Activated naive CD4-positive, alpha-beta T cell treated with anti-CD3 and anti-CD28 coated beads, Interleukin-2, amount 50 U/mL, for 24 hours (primary cell): ENCODE measurements around the gene ERBIN.
"Not testable (repeated sequence)": the region's sequence is repeated elsewhere in the genome, so short reads cannot be mapped to it uniquely, and the experiment has no call there.

Experiments
- H3K27ac Mint-ChIP-seq: one replicate; pipeline ENCODE4 v1.8.0; 2021; ENCODE audit warnings: mild to moderate bottlenecking, mixed read lengths
- H3K27me3 Mint-ChIP-seq: one replicate; pipeline ENCODE4 v1.8.0; 2021; ENCODE audit warnings: mixed read lengths
- H3K36me3 Mint-ChIP-seq: one replicate; pipeline ENCODE4 v1.8.0; 2021; ENCODE audit warnings: mixed read lengths
- H3K4me1 Mint-ChIP-seq: one replicate; pipeline ENCODE4 v1.8.0; 2021; ENCODE audit warnings: mixed read lengths
- H3K4me3 Mint-ChIP-seq: one replicate; pipeline ENCODE4 v1.8.0; 2021; ENCODE audit warnings: mild to moderate bottlenecking, mixed read lengths
- H3K9me3 Mint-ChIP-seq: one replicate; pipeline ENCODE4 v1.8.0; 2021; ENCODE audit warnings: mixed read lengths

The ERBIN gene

DNA sequence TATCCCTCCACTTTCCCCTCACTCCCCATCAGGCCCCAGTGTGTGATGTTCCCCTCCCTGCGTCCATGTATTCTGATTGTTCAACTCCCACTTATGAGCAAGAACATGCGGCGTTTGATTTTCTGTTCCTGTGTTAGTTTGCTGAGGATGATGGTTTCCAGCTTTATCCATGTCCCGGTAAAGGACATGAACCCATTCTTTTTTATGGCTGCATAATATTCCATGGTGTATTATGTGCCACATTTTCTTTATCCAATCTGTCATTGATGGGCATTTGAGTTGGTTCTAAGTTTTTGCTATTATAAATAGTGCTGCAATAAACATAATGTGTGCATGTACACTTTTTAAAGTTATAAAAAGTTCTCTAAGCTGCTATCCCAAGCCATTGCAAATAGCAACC is 75.6 kb downstream of the ERBIN start:
- H3K36me3 Mint-ChIP-seq = peaks cover 45% of the 10 kb centered on the region
- peaks cover 73% of the 10 kb centered on the region for H3K4me1 Mint-ChIP-seq
- H3K4me3 Mint-ChIP-seq = peak overlapping the region; percentile 12
- H3K9me3 Mint-ChIP-seq = no peaks in the 10 kb centered on the region
- H3K27me3 Mint-ChIP-seq = no peaks in the 10 kb centered on the region
- H3K27ac Mint-ChIP-seq = peak overlapping the region; percentile 51

DNA sequence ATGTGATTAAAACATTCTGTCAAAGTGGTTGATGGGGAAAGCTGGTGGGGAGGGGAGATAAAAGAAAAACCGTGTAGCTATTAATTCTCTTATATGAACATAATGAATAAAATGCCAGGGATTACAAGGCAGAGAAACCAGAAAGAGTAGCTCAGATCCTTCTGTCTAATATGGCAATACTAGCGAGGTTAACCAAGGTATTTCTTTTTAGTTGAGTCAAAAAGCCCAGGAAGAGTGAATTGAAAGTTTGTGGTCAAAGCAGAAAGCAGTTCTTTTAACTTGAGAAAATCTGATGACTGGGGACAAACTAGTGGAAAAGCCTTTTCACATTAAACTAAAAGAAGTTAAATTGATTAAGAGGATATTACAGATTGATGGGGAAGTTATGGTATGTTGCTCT is 76.0 kb downstream of the ERBIN start:
- Mint-ChIP-seq H3K4me3 (peak overlapping the region; percentile 12), H3K27ac (peak overlapping the region; percentile 51), H3K4me1 (peaks cover 69% of the 10 kb centered on the region), H3K36me3 (peaks cover 41% of the 10 kb centered on the region), H3K27me3 (no peaks in the 10 kb centered on the region), H3K9me3 (no peaks in the 10 kb centered on the region)

DNA sequence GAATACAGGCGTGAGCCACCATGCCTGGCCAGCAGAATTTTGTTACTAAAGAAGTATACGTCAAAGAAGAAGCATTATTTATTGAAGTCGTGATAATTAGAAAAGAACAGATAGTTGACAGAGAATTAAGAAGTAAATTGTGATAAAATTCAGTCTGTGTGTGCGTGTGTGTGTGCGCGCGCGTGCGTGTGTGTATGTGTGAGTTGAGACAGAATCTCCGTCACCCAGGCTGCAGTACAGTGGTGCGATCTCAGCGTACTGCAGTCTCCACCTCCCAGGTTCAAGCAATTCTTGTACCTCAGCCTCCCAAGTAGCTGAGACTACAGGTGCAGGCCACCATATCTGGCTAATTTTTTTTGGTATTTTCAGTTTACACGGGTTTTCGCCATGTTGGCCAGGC is 77.8 kb downstream of the ERBIN start:
- no peaks in the 10 kb centered on the region for H3K27me3 Mint-ChIP-seq
- no peaks in the 10 kb centered on the region for H3K9me3 Mint-ChIP-seq
- H3K4me1 Mint-ChIP-seq = peaks cover 77% of the 10 kb centered on the region
- H3K4me3 Mint-ChIP-seq = no peak overlapping the region
- peak overlapping the region; percentile 70 for H3K27ac Mint-ChIP-seq
- H3K36me3 Mint-ChIP-seq = peaks cover 44% of the 10 kb centered on the region

DNA sequence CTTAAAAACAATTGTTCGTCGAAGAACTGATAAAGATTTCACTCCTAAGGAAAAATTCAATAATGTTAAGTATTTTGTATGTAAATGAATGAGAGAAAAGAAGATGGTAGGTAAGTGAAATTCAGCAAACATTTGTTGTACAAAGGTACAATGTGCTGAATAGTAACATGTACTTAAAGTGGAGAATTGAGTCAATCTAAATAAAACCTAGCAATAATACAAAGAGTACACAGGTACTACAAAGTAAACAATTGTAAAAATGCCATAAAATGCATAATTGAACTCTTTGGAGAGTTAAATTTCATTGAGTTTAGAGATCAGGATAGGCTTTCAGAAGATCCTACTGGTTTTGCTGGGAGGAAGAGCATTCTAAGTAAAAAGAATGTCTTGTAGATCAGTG is 82.9 kb downstream of the ERBIN start:
- H3K4me3 Mint-ChIP-seq = no peak overlapping the region
- H3K4me1 Mint-ChIP-seq = peaks cover 72% of the 10 kb centered on the region
- H3K27ac Mint-ChIP-seq = peak overlapping the region; percentile 74

DNA sequence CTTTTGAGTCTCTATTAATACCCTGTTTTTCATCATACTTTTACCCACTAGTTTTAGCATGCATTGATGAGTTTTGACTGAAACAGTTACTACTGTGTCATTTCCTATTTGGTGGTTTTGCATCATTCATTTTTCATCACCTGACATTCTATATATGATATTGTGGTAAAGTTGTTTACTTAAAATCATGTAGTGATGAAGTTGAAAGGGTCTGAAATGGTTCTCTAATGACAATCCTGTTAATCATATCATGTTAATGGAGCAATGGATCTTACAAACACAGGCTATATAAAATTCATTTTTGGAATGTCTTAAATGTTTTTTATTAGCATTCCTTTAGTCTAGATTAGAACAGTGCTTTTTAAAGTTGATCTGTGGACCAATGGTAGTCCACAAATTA is 84.1 kb downstream of the ERBIN start:
- peaks cover 60% of the 10 kb centered on the region for H3K4me1 Mint-ChIP-seq
- peak overlapping the region; percentile 85 for H3K27ac Mint-ChIP-seq
- H3K36me3 Mint-ChIP-seq = peaks cover 15% of the 10 kb centered on the region
- no peaks in the 10 kb centered on the region for H3K9me3 Mint-ChIP-seq
- H3K4me3 Mint-ChIP-seq = peak overlapping the region; percentile 8
- no peaks in the 10 kb centered on the region for H3K27me3 Mint-ChIP-seq

More for the DNA sequence above, 82.9 kb downstream of the ERBIN start:
- Mint-ChIP-seq H3K9me3 (no peaks in the 10 kb centered on the region), H3K27me3 (no peaks in the 10 kb centered on the region), H3K36me3 (peaks cover 25% of the 10 kb centered on the region)

DNA sequence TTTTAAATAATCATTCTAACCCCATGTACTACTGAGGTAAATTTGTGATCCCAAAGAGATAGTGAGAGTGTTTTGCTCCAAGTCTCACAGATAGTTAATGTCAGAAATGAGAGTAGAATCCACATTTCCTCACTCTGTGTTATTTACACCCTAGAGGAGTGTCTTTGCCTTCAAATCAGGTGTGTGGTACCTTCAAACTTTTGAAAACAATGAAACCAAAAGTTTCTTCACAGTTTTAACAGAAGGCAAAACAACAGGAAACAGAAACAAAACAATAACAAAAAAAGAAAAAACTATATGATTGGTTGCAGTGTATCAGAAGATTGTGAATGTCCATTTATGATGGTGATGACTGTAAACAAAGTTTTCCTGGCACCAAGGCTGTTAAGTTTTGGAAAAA is 85.9 kb downstream of the ERBIN start:
- no peaks in the 10 kb centered on the region for H3K9me3 Mint-ChIP-seq

DNA sequence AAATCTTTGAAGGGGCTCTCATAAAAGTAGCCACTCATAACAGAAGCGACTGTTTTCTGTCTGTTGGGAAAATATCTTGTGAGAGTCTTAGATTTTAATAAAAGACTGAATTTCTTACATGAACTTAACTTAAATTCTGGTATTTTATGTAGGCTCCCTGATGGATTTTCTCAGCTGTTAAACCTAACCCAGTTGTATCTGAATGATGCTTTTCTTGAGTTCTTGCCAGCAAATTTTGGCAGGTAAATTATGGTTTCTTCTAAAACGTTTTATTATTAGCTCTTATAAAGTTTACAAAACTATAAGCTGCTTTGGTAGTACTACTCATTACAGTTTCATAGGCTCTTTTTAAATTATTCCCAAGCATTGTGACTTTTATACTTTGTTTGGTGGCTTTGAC is 87.0 kb downstream of the ERBIN start:
- Mint-ChIP-seq H3K36me3 (peaks cover 12% of the 10 kb centered on the region), H3K4me1 (peaks cover 69% of the 10 kb centered on the region), H3K4me3 (no peak overlapping the region), H3K9me3 (no peaks in the 10 kb centered on the region), H3K27ac (no peak overlapping the region), H3K27me3 (no peaks in the 10 kb centered on the region)

More for the DNA sequence above, 85.9 kb downstream of the ERBIN start:
- Mint-ChIP-seq H3K27ac (no peak overlapping the region), H3K4me1 (peaks cover 66% of the 10 kb centered on the region), H3K27me3 (no peaks in the 10 kb centered on the region), H3K36me3 (peaks cover 13% of the 10 kb centered on the region), H3K4me3 (no peak overlapping the region)

DNA sequence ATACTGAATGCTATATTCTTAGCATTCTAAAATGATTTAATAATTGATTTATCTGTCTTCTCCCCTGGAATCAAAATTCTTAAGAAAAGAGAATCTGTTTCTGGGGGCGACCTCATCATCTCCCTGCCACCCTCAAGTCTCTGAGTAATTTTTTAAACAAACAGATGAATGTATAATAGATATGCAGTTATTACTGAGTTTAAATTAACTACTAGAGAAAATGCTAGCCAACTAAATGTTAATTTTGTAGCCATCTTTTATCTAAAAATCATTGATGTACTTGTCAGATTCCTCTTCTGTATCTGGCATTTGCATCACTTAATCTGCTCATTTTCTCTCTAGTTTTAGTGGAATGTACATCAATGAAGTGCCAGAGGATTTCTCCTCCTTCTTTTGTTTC is 87.5 kb downstream of the ERBIN start:
- no peak overlapping the region for H3K27ac Mint-ChIP-seq
- no peaks in the 10 kb centered on the region for H3K27me3 Mint-ChIP-seq

DNA sequence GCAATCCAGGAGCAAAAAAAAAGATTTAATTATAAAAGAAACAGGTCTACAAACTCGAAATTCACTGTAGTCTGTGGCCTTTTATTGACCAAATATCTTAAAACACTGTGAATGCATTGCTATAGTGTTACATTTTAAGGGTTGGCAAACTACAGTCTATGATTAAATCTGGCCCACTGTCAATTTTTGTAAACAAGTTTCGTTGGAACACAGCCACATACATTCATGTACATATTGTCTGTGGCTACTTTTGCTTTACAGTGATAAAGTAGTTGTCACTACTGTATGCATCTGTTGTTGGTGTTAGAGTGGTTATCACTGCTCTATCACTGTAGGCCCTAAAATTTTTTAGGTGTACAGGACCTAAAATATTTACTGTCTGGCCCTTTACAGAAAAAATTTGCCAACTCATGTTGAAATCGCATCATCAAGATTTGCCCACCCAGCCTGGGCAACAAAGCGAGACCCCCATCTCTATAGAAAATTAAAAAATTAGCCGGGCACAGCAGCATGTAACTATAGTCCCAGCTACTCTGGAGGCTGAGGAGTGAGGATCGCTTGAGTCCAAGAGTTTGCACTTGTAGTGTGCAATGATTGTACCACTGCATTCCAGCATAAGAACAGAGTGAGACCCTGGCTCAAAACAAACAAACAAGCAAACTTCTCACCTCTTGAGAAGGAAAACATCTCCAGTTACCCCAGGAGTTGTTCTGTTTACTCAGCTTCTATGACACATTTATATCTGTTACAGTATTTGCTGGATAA is 89.0 kb downstream of the ERBIN start:
- Mint-ChIP-seq H3K36me3 (peaks cover 13% of the 10 kb centered on the region), H3K27ac (no peak overlapping the region), H3K27me3 (no peaks in the 10 kb centered on the region), H3K4me3 (no peak overlapping the region), H3K9me3 (no peaks in the 10 kb centered on the region), H3K4me1 (peaks cover 66% of the 10 kb centered on the region)

More for the DNA sequence above, 87.5 kb downstream of the ERBIN start:
- no peak overlapping the region for H3K4me3 Mint-ChIP-seq
- peaks cover 69% of the 10 kb centered on the region for H3K4me1 Mint-ChIP-seq
- peaks cover 11% of the 10 kb centered on the region for H3K36me3 Mint-ChIP-seq
- H3K9me3 Mint-ChIP-seq = no peaks in the 10 kb centered on the region

DNA sequence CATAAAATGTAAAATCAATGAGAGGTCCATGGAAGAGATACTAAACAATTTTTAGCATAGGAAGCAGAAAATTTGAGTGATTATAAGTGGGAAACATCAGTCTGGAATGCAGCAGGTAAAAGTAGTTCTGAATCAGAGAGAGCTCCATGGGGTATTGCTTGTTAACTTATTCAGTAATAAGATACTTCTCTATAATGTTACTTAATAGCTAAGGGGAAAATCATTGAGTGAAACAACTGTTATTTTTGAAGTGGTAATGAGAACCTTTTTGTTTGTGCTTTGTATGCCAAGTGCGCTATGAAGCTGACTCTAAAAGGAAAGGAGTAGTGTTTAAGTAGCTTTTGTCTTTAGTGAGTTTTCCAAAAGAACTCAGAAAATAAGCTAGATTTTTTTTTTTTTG is 95.2 kb downstream of the ERBIN start:
- Mint-ChIP-seq H3K4me1 (peaks cover 36% of the 10 kb centered on the region), H3K27ac (peak overlapping the region; percentile 2), H3K4me3 (no peak overlapping the region), H3K36me3 (peaks cover 12% of the 10 kb centered on the region), H3K9me3 (no peaks in the 10 kb centered on the region), H3K27me3 (no peaks in the 10 kb centered on the region)

DNA sequence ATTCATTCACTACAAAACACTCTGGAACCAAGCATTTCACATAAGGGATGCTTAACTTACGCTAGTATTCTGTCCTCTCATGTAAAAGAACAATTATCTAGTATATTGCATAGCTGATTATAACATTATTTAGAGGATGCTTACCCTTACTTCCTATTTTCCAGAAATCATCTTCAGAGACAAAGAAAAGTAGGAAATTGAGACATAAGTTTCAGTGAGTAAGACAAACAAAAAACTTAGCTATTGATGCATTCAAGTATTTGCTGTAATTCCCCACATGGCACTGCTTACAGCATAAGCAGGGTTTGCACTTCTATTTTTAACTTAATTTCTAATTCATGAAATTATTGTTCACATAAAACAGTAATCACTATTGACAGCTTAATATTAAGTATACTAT is 112.9 kb downstream of the ERBIN start:
- H3K36me3 Mint-ChIP-seq = peaks cover 20% of the 10 kb centered on the region
- no peaks in the 10 kb centered on the region for H3K9me3 Mint-ChIP-seq
- H3K27ac Mint-ChIP-seq = no peak overlapping the region
- H3K4me1 Mint-ChIP-seq = peaks cover 44% of the 10 kb centered on the region
- H3K4me3 Mint-ChIP-seq = no peak overlapping the region
- H3K27me3 Mint-ChIP-seq = no peaks in the 10 kb centered on the region

DNA sequence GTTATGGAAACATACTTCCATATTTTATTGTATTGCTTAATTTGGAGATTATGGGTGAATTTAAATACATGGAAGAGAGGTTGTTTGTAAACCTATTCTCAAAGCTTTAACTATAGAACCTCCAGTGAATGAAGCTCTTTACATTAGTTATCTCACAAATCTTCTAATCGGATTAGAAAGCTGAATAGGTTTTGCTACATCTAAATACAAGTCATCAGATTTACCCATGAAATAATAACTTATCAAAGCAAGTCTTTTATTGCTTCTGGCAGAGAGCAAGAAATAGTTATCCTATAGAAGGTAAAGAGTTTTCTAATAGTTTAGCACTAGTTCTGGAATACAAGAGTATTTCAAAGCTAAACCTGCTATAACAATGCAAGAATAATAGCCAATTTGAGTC is 113.3 kb downstream of the ERBIN start:
- H3K4me1 Mint-ChIP-seq = peaks cover 41% of the 10 kb centered on the region
- no peak overlapping the region for H3K27ac Mint-ChIP-seq
- peaks cover 20% of the 10 kb centered on the region for H3K36me3 Mint-ChIP-seq
- H3K27me3 Mint-ChIP-seq = no peaks in the 10 kb centered on the region
- no peaks in the 10 kb centered on the region for H3K9me3 Mint-ChIP-seq
- H3K4me3 Mint-ChIP-seq = no peak overlapping the region

DNA sequence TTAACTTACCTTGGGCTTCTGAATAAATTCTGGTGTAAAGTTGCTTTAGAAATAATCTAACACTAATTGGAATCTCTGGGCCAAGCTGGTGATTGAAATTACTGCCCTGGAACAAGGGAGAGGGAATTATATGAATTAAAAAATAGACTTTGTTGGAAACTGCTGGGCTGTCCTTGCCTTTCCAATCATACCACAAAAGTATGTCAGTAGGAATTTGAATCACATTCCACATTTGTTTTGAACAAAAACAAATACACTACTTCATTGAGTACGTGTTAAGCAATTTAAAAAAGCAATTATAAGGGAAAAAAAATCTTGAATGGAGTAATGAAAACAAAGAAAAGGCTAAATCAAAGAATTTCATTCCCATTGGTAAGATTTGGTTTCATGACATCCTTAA is 115.3 kb downstream of the ERBIN start:
- peaks cover 32% of the 10 kb centered on the region for H3K4me1 Mint-ChIP-seq
- H3K27ac Mint-ChIP-seq = no peak overlapping the region
- no peak overlapping the region for H3K4me3 Mint-ChIP-seq
- no peaks in the 10 kb centered on the region for H3K9me3 Mint-ChIP-seq
- H3K36me3 Mint-ChIP-seq = peaks cover 20% of the 10 kb centered on the region
- H3K27me3 Mint-ChIP-seq = no peaks in the 10 kb centered on the region

DNA sequence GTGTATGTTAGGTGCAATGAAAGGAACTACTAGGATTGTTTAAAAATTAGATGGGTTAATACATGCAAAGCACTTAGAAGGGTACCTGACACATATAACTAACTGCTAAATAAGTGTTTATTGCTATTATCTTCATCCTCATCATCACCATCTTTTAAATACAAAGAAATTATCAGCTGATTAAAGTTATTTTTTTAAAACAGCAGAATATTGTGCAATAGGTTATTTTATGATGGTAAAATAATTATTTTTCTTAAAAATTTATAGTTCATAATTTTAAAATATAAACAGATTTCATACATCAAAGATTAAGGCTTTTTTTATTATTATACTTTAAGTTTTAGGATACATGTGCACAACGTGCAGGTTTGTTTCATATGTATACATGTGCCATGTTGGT is 130.9 kb downstream of the ERBIN start:
- H3K4me3 Mint-ChIP-seq = no peak overlapping the region
- H3K9me3 Mint-ChIP-seq = no peaks in the 10 kb centered on the region
- H3K27me3 Mint-ChIP-seq = no peaks in the 10 kb centered on the region
- H3K27ac Mint-ChIP-seq = no peak overlapping the region
- H3K36me3 Mint-ChIP-seq = peaks cover 44% of the 10 kb centered on the region
- peaks cover 51% of the 10 kb centered on the region for H3K4me1 Mint-ChIP-seq

DNA sequence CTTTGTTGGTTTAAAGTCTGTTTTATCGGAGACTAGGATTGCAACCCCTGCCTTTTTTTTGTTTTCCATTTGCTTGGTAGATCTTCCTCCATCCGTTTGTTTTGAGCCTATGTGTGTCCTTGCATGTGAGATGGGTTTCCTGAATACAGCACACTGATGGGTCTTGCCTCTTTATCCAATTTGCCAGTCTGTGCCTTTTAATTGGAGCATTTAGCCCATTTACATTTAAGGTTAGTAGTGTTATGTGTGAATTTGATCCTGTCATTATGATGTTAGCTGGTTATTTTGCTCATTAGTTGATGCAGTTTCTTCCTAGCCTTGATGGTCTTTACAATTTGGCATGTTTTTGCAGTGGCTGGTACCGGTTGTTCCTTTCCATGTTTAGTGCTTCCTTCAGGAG is 134.9 kb downstream of the ERBIN start:
- Mint-ChIP-seq H3K36me3 (peaks cover 30% of the 10 kb centered on the region), H3K4me1 (peaks cover 74% of the 10 kb centered on the region)
- not testable (repeated sequence) for H3K27ac Mint-ChIP-seq, H3K9me3 Mint-ChIP-seq, H3K27me3 Mint-ChIP-seq, H3K4me3 Mint-ChIP-seq

DNA sequence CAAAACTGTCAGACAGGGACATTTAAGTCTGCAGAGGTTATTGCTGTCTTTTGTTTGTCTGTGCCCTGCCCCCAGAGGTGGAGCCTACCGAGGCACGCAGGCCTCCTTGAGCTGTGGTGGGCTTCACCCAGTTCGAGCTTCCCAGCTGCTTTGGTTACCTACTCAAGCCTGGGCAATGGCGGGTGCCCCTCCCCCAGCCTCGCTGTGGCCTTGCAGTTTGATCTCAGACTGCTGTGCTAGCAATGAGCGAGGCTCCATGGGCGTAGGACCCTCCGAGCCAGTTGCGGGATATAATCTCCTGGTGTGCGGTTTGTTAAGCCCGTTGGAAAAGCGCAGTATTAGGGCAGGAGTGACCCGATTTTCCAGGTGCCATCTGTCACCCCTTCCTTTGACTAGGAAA is 136.7 kb downstream of the ERBIN start:
- not testable (repeated sequence) for H3K27me3 Mint-ChIP-seq, H3K4me3 Mint-ChIP-seq, H3K9me3 Mint-ChIP-seq, H3K27ac Mint-ChIP-seq
- Mint-ChIP-seq H3K4me1 (peaks cover 71% of the 10 kb centered on the region), H3K36me3 (peaks cover 25% of the 10 kb centered on the region)

DNA sequence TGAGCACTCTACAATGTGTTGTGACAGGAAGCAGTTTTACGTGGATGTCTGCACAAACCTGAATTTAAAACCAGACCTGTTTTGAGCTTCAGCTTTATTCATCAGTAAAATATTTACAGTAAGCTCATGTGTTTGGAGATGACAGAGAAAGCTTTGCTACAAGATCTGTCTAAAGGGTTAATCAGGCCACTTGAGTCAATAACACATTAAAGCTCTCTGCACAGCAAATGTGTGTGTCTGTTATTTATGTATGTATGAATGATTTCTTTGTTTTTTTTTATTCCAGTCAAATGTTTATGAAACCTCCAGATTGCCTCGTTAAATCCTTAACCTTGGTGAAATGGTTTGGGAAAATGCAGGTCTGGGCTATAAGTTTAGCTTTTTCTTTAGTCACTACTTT is 140.5 kb downstream of the ERBIN start:
- Mint-ChIP-seq H3K36me3 (peaks cover 21% of the 10 kb centered on the region), H3K27me3 (no peaks in the 10 kb centered on the region), H3K4me3 (no peak overlapping the region), H3K4me1 (peaks cover 43% of the 10 kb centered on the region), H3K27ac (no peak overlapping the region), H3K9me3 (no peaks in the 10 kb centered on the region)
